Ascending aorta (tissue), 2 donors: Measurements from ENCODE around the gene CENPL. TPM values are rescaled to one million over a fixed set of nuclear protein-coding genes. Genes with fewer than 3 reads are reported as not detected.

Experiments used
- DNase-seq, 2 donors: peaks; one replicate each; pipeline ENCODE4 v3.0.0-alpha.2; 2019; ENCODE audit warnings: low spot score in 2 of 2
- H3K27ac ChIP-seq, 2 donors: fragments of 200-600 bp; sonication (generic); one replicate each; pipeline ENCODE4 v1.5.1; 2016 to 2017; ENCODE audit warnings: mild to moderate bottlenecking in 1 of 2
- H3K27me3 ChIP-seq: fragments of 200-600 bp; sonication (generic); one replicate; pipeline ENCODE4 v1.5.1; 2017
- H3K36me3 ChIP-seq, 2 donors: fragments of 200-600 bp; sonication (generic); one replicate each; pipeline ENCODE4 v1.5.1; 2016
- H3K4me1 ChIP-seq, 2 donors: fragments of 200-600 bp; sonication (generic); one replicate each; pipeline ENCODE4 v1.5.1; 2016 to 2017; ENCODE audit warnings: mild to moderate bottlenecking in 1 of 2
- H3K4me3 ChIP-seq, 2 donors: fragments of 200-600 bp; sonication (generic); one replicate each; pipeline ENCODE4 v1.5.1; 2016 to 2017; ENCODE audit warnings: mild to moderate bottlenecking in 1 of 2
- H3K9me3 ChIP-seq, 2 donors: fragments of 200-600 bp; sonication (generic); one replicate each; pipeline ENCODE4 v1.5.1; 2016
- CTCF ChIP-seq, 3 experiments: fragments of 200-600 bp in 2 of 3; fragments of 450-650 bp in 1 of 3; sonication (generic) in 2 of 3; IDR thresholded peaks; one replicate each; pipeline ENCODE4 v1.5.1; 2016 to 2019; ENCODE audit warnings: antibody characterized with exemption in 3 of 3, mild to moderate bottlenecking in 1 of 3, moderate library complexity in 1 of 3
- intact Hi-C: fragments of 100-400 bp; cut with DNase I; formaldehyde crosslinking; loops from one replicate; pipeline ENCODE4 v1.15.1; 2023
- total RNA-seq: library from RNA; depleted of rRNA; stranded (reverse); fragments of >200 nt; gene quantifications from one replicate; pipeline ENCODE4 v1.1.0, GENCODE V29; 2016

The CENPL gene
- 0.53 TPM for total RNA-seq

GRCh38 chr1:173824315-173825081, at the start of gene CENPL, which contains the start of gene DARS2:
TSS of gene CENPL (minus strand) at chr1:173824883. CDS start at chr1:173811299, 13,584 bp downstream.
TSS of gene DARS2 (plus strand) at chr1:173824673. CDS start at chr1:173825230, 557 bp downstream.
- intact Hi-C loops, result loop anchor here (1.0 to 10.0 kb wide), 8 partner anchors 44 to 1174 kb away; partner anchors contain the start of genes CACYBP, PRDX6, RABGAP1L and RC3H1
- peak within 1 kb of the TSS; percentile 90 to 96 for H3K27ac ChIP-seq

GRCh38 chr1:173871500-173871899, 46.8 kb upstream of the CENPL start:
- Histone ChIP-seq H3K27ac (no peak overlapping the region), H3K4me3 (no peak overlapping the region), H3K27me3 (no peaks in the 10 kb centered on the region), H3K4me1 (peaks cover 4 to 9% of the 10 kb centered on the region in 2 donors), H3K9me3 (no peaks in the 10 kb centered on the region), H3K36me3 (peaks cover 9 to 43% of the 10 kb centered on the region in 2 donors)
- TF ChIP-seq CTCF (IDR thresholded peaks at IDR 0.05), result no peak
- intact Hi-C loops, result no loop called here
- no peak for DNase-seq

More at GRCh38 chr1:173824315-173825081, at the start of gene CENPL, which contains the start of gene DARS2:
- H3K4me3 ChIP-seq, result peak within 1 kb of the TSS; percentile 65 to 71
- peaks cover 0 to 5% of the 10 kb centered on the region in 2 donors for H3K4me1 ChIP-seq
- H3K36me3 ChIP-seq, result no peaks in the 10 kb centered on the region
- no peaks in the 10 kb centered on the region for H3K9me3 ChIP-seq
- DNase-seq, result peak; percentile 85 to 98
- TF ChIP-seq CTCF (IDR thresholded peaks at IDR 0.05), result no peak
- H3K27me3 ChIP-seq, result no peaks in the 10 kb centered on the region

GRCh38 chr1:173871091-173871490, 46.4 kb upstream of the CENPL start:
- Histone ChIP-seq H3K36me3 (peaks cover 9 to 43% of the 10 kb centered on the region in 2 donors), H3K4me1 (peaks cover 4 to 10% of the 10 kb centered on the region in 2 donors), H3K4me3 (no peak overlapping the region), H3K9me3 (no peaks in the 10 kb centered on the region), H3K27me3 (no peaks in the 10 kb centered on the region), H3K27ac (no peak overlapping the region)
- intact Hi-C loops, result no loop called here
- no peak for TF ChIP-seq CTCF (IDR thresholded peaks at IDR 0.05)
- DNase-seq, result no peak

DNA sequence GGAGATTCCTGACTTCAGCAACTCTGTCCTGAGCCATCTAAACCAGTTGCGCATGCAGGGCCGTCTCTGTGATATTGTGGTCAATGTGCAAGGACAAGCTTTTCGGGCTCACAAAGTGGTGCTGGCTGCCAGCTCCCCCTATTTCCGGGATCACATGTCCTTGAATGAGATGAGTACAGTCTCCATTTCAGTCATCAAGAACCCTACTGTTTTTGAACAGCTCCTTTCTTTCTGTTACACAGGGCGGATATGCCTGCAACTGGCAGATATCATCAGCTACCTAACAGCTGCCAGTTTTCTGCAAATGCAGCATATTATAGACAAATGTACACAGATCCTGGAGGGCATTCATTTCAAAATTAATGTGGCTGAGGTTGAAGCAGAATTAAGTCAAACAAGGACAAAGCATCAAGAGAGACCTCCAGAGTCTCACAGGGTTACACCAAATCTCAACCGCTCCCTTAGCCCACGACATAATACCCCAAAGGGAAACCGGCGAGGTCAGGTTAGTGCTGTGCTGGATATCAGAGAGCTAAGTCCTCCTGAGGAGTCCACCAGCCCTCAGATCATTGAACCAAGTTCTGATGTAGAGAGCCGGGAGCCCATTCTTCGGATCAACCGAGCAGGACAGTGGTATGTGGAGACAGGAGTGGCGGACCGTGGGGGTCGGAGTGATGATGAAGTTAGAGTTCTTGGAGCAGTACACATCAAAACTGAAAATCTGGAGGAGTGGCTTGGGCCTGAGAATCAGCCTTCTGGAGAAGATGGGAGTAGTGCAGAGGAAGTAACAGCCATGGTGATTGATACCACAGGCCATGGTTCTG, 45.8 kb upstream of the CENPL start:
- intact Hi-C loops, result no loop called here
- no peak for TF ChIP-seq CTCF (IDR thresholded peaks at IDR 0.05)
- no peaks in the 10 kb centered on the region for H3K9me3 ChIP-seq
- peak overlapping the region in 1 of 2 donors; percentile 97 for H3K4me3 ChIP-seq
- no peak for DNase-seq
- no peaks in the 10 kb centered on the region for H3K27me3 ChIP-seq
- H3K4me1 ChIP-seq, result peaks cover 4 to 10% of the 10 kb centered on the region in 2 donors
- H3K36me3 ChIP-seq, result peaks cover 6 to 43% of the 10 kb centered on the region in 2 donors
- H3K27ac ChIP-seq, result no peak overlapping the region

DNA sequence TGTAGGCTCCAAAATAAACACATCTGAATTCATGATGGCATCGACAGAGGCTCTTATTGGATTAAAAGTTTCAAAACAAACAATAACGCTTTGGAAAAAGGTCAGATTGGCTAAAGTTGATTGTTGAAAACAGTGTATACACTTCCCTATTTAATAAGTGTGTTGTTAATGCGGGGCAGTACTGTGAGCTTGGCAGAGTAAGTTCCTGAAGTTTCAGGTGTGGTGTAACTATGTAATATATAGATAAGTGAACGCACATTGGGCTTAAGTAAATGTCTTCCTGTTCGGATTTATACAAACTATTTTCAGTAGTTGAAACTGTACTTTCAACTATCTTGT, 44.3 kb upstream of the CENPL start:
- Histone ChIP-seq H3K4me1 (peaks cover 4 to 10% of the 10 kb centered on the region in 2 donors), H3K9me3 (no peaks in the 10 kb centered on the region), H3K27ac (peak overlapping the region; percentile 93 to 99), H3K36me3 (peaks cover 15 to 47% of the 10 kb centered on the region in 2 donors), H3K4me3 (peak overlapping the region; percentile 85 to 97), H3K27me3 (no peaks in the 10 kb centered on the region)
- no peak for DNase-seq
- no peak for TF ChIP-seq CTCF (IDR thresholded peaks at IDR 0.05)
- intact Hi-C loops, result loop anchor here (2.0 to 10.0 kb wide), 5 partner anchors 154 to 1337 kb away; partner anchors contain the start of genes KIAA0040, MRPS14, RC3H1 and SUCO
